SW480 (cell line): ENCODE data around the gene UBN1.

Source experiments
- DNase-seq: peaks from one replicate; pipeline ENCODE4 v3.0.0-alpha.2; 2016; ENCODE audit warnings: low spot score

The UBN1 gene

DNA sequence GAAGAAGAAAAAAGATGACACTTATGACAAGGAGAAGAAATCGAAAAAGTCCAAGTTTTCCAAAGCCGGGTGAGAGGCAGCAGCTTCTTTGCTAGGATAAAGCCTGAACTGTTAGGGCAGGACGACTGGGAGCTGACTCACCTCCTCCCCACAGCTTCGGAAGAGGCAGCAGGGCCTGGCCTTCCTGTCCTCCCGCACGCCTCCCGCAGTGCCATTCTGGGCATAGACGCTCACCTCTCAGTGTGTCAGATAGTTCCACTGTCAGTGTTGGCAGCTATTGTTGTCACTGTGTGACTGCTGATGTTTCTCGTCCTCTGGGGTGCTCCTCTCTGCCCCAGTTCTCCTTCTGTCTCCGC, 12.6 kb downstream of the UBN1 start:
- peak; percentile 45 for DNase-seq

DNA sequence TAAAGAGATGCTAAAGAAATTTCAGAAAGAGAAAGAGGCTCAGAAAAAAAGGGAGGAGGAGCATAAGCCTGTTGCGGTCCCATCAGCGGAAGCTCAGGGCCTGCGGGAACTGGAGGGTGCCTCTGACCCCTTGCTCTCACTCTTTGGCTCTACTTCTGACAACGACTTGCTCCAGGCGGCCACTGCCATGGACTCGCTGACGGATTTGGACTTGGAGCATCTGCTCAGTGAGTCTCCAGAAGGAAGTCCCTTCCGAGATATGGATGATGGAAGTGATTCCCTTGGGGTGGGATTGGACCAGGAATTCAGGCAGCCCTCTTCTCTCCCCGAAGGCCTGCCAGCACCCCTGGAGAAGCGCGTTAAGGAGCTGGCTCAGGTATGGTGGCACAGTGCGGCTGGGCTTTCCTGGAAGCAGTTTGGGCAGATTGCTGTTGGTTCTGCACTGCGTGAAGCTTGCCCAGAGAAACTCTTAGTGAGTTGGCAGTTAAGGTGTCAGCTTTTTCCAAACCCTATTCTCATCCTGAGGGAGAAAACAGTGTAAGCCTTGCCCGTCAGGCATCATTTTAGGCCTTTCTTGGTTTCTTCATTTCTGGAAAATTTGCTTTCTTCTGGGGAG, 13.6 kb downstream of the UBN1 start:
- DNase-seq: no peak

DNA sequence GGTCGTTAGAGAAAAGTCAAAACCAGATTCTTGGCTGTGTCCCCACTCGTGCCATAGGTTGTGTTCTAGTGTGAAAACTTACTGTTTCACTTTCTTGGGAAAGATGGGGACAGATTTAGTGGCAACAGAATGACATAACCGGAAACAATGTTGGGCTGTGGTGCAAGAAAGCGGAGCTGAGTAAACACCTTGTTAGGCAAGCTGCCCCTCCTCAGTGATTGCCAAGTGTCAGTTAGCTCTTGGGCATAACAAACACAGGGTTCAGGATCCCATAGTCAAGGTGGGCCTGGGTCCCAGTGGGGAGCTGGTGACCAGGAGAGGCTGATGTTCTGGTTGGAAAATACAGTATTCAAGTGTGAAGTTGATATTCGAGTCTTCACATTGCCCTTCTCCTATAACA, 15.4 kb downstream of the UBN1 start:
- no peak for DNase-seq

DNA sequence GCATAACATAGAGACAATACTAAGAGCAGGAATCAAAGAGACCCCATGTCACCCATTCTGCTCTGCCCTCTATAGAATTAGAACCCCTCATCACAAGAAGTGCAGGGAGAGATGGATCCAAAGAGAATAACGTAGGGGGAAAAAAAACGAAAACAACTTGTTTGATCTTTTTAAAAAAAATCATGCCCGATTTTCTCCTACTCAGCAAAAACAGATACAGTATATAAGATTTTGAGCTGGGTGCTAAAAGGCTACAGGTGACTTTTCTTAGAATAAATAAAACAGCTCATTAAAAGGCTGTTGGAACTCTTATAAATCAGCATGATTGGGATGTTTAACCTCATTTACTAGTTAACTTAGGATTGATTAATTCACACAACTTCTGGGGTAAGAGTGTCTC, 17.4 kb downstream of the UBN1 start:
- no peak for DNase-seq

DNA sequence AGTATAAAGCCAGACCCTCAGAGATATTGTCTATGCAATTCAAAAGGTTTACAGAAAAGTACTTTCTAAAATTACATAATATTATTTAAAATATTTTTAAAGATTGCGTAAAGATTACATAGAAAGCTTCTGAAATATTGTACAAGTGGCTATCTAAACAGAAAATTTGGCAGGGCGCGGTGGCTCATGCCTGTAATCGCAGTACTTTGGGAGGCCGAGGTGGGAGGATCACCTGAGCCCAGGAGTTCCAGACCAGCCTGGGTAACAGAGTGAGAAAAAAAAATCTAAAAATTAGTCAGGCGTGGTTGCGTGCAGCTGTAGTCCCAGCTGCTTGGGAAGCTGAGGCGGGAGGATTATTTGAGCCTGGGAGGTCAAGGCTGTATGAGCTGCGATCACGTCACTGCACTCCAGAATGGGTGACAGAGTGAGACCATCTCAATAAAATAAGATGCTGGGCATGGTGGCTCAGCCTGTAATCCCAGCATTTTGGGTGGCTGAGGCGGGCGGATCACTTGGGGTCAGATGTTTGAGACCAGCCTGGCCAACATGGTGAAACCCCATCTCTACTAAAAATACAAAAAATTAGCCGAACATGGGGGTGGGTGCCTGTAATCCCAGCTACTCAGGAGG, 18.1 kb downstream of the UBN1 start:
- no peak for DNase-seq

DNA sequence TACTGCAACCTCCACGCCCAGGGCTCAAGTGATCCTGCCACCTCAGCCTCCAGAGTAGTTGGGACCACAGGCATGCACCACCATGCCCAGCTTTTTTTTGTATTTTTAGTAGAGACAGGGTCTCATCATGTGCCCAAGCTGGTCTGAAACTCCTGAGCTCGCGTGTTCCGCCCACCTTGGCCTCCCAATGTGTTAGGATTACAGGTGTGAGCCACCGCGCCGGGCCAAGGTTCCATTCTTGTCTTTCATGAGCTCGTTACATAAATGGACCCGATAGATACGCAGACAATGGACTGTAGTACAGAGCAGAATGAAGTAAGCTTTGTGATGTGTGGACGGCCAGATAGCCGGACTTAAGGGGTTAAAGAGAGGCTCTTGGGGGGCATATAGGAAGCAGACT, 19.3 kb downstream of the UBN1 start:
- DNase-seq: no peak

DNA sequence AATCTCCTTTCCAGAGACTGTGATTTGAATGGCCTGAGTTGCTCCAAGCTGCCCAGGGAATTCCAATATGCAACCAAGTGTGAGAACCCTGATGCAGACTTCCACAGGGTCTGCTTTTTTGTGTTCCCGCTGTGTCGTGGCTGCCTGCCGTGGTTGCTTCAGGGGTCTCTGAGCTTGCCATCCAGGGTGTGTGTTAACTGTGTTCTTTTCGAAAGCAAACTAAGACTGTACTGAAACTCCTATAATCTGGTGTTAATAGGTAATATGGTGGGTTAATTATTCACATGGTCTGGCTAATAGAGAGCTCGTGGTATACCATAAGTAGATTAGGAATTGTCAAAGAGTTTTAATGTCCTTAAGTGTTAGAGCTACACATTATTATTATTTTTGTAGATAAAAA, 20.7 kb downstream of the UBN1 start:
- no peak for DNase-seq

DNA sequence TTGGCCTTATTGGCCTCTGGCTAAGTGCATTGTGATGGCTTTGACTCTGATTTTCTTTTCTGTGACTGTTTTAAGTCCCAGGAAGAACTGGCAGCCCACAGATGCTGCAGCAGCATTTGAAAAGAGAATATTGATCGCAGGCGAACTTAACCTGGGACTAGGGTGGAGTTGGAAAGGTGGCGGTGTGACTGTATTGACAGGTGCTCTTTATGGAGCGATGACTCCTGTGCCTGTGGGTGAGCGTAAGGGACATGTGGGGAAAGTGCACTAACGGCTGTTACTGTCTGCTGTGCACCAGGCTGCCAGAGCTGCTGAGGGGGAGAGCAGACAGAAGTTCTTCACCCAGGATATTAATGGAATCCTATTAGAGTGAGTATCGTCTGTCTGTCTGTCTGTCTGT, 21.3 kb downstream of the UBN1 start:
- DNase-seq: no peak

DNA sequence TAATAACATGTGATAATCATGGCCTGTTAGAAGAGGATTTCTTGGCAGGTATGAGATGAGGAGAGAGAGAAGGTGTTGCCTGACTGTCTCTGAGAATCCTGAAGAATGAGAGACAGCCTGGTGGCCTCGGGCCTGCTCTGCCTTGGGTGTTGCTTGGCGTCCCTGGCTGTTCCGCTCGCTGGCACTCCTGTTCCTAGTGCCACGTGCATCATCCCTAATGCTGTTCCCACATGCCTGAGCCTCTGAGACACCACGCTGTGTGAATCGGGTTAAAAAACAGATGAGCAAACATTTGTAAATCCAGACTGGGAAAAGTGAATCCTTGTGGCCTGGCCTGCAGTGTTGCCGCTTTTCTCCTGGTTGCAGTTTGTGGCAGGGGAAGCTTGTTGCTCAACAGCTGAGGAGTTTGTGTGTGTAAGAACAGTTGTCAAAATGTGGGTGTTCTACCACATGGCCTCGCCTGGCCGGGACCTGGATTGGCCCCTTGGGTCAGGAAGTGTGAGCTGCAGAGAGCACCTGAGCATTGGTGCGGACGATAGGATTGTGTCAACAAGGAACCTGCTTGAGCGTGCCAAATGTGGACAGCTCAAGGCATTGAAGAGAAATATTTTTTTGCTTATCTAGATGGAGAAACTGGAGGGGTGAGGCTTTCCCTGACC, 22.0 kb downstream of the UBN1 start:
- DNase-seq: no peak

DNA sequence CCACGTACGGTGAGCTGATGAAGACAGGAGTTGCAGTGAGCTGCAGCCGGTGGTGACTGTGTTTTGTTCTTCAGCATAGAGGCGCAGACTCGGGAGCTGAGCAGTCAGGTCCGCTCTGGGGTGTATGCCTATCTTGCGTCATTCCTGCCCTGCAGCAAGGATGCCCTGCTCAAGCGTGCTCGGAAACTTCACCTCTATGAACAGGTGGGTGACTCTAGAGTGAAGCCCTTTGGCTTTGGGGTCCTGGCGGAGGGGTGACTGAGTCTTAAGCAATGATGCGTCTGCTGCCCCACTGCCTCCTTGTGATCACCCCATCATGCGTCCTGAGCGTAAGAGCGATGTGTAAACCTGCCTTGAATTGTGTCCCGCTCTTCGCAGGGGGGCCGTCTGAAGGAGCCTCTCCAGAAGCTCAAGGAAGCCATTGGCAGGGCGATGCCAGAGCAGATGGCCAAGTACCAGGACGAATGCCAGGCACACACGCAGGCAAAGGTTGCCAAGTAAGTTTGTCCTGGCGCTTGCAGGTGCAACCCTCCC, 22.9 kb downstream of the UBN1 start:
- DNase-seq: no peak

DNA sequence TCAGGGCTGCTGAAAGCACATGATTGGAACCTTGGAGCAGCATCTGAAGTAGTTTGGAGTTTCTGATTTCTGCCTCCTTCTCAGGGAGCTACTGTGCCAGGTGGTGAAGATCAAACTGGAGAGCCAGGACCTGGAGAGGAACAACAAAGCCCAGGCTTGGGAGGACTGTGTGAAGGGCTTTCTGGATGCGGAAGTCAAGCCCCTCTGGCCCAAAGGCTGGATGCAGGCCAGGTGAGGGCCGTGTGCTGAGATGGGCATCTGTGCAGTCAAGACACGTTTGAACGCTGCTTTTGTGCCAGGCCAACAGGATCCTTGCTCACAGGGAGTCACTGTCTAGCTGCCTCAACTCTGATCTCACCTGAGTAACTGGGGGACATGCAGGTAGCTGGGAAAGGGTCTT, 23.8 kb downstream of the UBN1 start:
- no peak for DNase-seq

DNA sequence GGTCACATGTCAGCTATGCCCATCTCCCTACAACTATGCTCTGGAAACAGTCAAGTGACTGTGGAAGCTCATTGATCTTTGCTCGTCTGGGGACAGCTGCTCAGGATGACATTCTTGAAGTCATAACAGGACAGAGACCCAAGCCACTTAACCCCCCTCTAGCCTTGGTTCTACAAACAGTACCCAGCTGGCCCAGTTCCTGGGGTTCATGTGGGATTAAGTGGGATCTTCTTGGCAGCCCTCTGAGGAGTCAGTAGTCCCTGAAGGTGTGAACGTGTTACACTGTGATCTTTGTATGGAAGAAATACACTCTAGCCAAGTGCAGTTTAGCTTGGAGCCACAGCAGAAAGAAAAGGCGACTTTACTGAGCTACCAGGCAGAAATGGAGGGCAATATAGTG, 25.8 kb downstream of the UBN1 start:
- DNase-seq: no peak

DNA sequence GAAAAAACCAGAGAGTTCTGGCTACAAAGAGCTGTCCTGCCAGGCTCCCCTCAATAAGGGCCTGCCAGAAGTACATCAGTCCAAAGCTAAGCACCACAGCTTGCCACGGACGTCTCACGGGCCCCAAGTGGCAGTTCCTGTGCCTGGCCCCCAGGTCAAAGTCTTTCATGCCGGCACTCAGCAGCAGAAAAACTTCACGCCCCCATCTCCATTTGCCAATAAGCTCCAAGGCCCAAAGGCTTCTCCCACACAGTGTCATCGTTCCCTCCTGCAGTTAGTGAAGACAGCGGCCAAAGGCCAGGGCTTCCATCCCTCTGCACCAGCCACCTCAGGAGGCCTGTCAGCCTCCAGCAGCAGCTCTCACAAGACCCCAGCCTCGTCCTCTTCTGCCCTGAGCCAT, 27.4 kb downstream of the UBN1 start:
- no peak for DNase-seq

DNA sequence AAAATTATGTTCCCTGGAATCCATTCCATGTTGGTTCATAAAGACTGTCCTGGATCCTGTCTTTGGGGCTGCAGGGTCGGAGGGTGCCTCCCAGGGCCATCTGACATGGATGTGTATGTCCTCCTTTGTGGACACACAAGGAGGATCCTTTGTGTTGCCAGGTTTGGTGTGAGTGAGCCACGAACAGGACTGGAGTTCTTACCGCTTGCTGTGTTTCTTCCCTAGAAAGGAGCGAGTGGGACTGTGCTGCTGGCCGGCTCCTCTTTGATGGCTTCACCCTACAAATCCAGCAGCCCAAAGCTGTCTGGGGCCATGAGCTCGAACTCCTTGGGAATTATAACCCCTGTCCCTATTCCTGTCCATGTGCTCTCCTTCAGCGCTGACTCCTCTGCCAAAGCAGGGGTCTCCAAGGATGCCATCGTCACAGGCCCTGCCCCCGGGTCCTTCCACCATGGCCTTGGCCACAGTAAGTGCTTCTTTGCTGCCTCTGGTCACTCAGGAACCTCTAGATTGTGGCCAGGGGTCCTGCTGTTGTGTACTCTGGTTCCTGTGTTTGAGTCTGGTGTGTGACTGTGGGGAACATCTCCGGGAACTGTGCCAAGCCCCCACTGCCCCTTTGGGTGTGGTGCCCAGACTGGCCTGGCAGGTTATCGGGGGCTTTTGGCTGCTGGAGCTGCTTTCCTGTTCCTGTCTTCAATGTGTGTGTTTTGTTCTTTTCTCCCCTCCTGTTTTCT, 29.5 kb downstream of the UBN1 start:
- DNase-seq: no peak

DNA sequence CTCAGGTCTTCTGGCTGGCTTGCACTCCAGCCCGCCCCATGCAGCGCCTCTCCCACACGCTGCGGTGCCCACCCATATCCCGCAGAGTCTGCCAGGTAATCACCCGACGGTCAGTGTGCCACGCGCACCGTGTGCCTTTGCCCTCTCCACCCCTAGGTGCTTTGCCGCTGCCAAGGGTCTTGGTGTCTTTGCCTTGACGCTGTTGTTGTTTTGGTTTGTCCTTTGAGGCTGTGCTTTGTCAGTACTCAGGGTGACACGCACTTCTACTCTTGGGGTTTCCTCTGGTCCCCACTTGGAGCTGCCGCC, 30.1 kb downstream of the UBN1 start:
- no peak for DNase-seq

DNA sequence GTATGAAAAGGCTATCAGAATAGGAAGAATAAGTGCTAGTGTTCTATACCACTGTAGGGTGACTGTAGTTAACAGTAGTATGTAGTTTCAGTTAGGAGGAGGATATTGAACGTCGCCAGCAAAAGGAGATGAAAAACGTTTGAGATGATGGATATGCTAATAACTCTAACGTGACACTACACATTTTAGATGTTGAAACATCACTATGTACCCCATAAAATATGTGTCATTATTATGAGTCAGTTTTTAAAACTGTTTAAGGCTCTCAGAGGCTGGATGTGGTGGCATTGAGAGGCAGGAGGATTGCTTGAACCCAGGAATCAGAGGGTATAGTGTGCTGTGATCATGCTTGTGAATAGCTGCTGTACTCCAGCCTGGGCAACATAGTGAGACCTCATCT, 31.8 kb downstream of the UBN1 start:
- DNase-seq: no peak

DNA sequence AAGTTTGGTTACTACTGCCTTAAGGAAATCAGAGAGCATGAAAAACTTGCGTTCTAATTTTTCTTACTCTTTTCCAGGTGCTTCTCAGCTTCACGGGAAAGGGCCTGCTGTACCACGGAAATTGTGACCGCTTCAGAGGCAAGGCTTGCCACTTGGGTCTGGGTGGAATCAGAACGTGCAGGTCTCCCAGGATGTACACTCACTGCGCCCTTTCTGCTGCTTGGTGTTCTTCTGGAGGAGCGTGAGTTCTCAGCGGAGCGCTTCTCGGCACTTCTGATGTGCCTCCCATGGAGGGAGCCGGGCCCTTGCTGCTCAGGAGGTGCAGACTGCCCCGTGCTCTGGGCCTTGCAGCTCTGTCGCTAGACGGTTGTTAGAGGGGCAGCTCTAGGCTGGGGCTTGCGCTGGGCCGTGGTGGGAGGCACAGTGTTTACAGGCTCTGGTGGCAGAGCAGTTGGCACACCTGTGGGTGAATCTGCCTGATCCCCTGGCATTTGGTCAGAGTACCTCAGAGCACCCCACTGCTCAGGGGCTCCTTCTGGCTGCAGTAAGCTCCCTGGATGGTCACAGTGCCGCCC, 32.8 kb downstream of the UBN1 start:
- DNase-seq: no peak

DNA sequence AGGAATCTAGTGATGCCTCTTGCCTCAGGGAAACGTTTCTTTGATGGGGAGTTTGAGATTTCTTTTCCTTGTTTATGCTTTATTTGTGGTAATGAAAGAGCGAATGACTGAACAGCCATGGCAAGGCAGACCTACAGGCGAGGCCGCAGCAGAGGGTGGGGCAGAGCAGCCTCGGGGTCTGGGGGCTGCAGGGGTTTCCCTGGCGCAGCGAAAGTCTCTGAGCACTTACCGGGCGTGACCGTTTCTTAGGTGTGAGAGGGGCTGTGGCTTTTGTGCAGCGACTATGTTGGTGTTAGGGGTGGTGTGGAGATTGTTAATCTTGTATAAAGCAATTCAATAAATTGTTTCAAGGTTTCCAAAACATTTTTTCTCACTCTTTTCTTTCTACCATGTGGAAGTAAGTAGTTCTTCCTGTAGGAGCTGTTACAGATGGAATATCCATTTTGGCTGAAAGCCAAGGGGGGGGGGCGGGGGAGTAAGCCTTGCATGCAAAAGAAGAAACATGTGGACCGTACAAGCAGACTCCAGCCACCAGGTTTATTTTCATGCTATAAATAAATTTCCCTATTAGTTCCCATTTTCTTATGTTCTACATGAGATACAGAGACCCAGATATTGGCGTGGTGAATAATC, 34.8 kb downstream of the UBN1 start:
- no peak for DNase-seq

DNA sequence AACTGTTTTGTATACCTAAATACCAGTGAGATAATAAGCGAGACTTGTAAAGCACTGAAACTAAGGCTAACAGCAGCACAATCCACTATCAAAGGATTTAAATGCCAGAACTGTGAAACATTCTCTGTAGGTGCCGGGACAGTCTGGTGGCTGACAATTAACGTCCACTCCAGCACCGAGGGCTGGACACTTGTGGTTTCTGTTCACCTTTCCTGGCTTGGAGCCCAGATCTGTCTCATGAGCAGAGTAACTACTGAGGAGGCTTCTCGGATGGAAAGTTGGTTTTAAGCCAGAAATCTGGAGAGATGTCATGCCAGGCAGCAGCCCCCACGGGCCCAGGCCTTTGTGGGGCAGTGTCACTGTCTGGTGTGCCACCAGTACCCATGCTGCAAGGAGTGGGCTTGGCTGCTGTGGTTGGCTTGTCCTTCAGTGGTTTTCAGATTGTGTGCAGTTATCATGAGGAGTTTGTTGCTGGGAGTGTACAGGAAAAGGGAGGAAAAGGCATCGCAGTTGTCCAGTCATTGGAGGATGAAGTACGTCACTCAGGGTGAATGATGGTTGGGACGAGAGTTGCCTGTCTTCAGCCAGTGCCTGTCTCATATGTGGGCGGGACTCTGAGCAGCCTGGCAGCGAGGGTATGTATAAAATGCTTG, 35.5 kb downstream of the UBN1 start:
- DNase-seq: peak; percentile 63

DNA sequence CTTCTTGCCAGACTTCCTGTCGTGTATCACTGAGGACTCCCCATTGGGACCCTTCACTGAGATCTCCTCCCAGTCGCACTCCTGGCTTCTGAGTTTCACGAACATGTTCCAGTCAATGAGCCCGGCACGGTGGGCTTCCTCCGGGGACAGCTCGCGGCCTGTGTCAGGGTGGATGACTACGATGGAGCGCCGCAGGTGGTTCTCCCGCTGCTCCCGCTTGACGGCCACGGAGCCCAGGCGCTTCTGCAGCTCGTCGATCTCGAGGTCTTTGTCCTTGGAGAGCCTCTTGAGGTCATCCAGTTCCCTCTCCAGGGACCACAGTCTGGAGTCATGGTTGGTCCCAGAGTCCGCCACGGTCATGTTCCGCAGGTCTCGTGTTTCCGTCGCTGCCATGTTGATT, 36.2 kb downstream of the UBN1 start:
- no peak for DNase-seq

DNA sequence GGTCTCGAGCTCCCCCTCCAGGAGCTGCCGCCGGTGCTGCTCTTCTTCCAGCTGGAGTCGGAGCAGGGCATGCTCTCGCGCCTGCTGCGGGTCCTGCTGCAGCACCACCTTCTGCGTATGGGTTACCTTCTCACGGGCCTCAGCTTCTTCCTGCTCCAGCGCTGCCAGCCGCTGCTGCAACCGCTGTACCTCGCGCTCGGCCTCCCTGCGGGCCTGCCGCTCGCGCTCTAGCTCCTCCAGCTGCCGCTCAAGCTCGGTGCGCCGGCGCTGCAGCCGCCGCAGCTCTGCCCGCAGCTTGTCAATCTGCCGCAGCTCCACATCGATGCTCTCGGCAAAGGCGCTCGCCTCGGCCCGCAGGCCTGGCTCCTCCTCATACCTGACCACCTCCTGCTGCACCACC, 36.9 kb downstream of the UBN1 start:
- DNase-seq: no peak
